HuH-7 (cell line): Measurements from ENCODE around the gene PRRT2.

Experiments used
- DNase-seq: peaks from one replicate; pipeline ENCODE4 v3.0.0; 2011; ENCODE audit warnings: low spot score

The PRRT2 gene

DNA sequence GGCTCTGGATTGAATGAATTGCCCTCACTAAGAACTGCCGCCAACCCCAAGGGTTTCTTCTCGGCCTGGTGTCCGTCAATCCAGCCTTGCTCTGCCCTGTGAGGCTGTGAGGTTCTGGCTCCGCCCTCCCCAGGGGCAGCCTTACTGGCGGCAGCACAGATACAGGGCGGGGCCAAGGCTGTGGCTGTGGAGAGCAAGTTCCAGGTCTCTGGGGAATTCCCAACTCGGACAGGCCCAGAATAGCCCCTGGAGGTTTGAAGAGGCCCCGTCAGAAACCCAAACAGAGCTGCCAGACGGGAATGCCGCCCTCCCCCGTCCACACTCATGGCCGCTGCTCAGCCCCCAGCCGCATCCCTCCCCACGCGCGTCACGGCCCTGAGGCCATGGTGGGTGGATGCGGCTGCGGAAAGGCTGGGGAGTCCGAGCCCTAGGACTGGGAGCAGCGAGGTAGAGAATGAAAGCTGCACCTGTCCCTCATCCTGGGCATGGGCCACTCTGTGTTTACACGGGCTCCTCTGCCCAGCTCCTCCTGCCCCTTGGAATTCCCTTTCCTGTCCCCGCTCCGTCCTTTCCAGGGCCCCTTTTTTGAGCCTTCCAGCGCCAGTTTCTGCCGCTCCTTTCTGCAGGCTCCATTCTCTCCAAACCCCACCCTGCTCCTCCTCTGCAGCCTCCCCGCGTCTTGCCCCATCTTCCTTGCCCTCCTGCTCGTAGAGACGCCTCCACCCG is 660 bp upstream of the PRRT2 start:
- peak; percentile 96 for DNase-seq

DNA sequence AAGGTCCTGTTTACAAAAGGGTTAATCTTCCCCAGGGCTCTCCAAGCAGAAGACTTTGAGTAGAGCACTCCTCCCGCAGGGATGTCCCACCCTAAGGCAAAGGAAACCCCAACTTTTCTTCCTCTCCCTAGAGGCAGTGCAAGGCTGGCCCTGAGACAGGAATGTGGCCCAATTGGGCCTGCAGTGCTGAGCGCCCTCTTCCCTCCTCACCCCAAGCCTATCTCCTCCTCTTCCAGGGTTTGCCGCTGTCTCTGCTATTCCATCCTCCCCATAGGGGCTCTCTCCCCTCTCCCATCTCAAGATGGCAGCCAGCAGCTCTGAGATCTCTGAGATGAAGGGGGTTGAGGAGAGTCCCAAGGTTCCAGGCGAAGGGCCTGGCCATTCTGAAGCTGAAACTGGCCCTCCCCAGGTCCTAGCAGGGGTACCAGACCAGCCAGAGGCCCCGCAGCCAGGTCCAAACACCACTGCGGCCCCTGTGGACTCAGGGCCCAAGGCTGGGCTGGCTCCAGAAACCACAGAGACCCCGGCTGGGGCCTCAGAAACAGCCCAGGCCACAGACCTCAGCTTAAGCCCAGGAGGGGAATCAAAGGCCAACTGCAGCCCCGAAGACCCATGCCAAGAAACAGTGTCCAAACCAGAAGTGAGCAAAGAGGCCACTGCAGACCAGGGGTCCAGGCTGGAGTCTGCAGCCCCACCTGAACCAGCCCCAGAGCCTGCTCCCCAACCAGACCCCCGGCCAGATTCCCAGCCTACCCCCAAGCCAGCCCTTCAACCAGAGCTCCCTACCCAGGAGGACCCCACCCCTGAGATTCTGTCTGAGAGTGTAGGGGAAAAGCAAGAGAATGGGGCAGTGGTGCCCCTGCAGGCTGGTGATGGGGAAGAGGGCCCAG is 1.0 kb downstream of the PRRT2 start:
- no peak for DNase-seq

DNA sequence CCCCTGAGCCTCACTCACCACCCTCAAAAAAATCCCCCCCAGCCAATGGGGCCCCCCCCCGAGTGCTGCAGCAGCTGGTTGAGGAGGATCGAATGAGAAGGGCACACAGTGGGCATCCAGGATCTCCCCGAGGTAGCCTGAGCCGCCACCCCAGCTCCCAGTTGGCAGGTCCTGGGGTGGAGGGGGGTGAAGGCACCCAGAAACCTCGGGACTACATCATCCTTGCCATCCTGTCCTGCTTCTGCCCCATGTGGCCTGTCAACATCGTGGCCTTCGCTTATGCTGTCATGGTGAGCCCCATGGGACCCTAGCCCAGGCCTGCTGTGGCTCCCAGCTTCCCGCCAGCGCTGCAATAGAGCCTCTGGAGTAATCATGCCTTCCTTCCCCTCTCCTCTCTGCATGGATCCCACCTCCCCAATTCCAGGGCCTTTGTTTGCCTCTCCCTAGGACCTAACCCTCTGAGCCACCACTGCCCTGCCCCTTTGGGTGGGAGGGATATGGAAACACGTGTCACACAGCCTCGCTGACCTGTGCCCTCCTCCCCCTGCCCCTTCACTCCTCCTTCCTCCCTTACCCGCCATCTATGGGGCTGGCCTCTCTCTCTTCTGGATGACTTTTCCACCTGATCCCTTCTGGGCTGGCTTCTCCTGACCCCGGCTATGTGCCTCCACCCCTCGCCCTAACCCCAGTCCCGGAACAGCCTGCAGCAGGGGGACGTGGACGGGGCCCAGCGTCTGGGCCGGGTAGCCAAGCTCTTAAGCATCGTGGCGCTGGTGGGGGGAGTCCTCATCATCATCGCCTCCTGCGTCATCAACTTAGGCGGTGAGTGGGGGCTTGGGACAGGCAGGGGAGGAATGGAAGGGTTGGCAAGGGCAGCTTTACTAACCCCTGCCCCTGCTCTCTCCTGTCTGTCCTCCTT is 1.9 kb downstream of the PRRT2 start:
- DNase-seq, result no peak

GRCh38 chr16:29814592-29814991 is 2.6 kb downstream of the PRRT2 start:
- no peak for DNase-seq

GRCh38 chr16:29815032-29815721 is 3.2 kb downstream of the PRRT2 start:
- no peak for DNase-seq

- peak; percentile 96 for DNase-seq
These were observed 4.0 kb downstream of the PRRT2 start, which contains the start of gene PAGR1 for GRCh38 chr16:29815793-29816693. Gene PAGR1 (plus strand): TSS chr16:29816152. CDS start chr16:29816526, 374 bp downstream.

DNA sequence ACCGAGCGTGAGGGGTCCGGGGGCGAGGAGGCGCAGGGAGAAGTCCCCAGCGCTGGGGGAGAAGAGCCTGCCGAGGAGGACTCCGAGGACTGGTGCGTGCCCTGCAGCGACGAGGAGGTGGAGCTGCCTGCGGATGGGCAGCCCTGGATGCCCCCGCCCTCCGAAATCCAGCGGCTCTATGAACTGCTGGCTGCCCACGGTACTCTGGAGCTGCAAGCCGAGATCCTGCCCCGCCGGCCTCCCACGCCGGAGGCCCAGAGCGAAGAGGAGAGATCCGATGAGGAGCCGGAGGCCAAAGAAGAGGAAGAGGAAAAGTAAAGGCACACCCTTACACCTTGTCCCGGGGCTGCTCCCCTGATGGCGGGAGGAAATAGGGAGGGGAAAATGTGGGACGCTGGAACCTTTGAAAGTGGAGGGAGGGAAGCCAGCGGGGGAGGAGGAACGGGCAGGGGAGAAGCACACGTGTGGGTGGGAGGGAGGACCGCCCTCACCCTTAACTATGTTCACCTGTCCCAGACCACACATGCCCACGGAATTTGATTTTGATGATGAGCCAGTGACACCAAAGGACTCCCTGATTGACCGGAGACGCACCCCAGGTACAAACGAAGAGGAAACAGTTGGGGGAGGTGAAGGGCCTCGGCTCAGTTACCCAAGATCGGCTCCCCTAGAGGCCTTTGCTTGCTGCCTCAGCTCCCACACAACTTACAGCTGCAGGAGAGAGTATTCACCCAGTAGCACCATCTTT is 4.9 kb downstream of the PRRT2 start:
- peak; percentile 59 for DNase-seq

DNA sequence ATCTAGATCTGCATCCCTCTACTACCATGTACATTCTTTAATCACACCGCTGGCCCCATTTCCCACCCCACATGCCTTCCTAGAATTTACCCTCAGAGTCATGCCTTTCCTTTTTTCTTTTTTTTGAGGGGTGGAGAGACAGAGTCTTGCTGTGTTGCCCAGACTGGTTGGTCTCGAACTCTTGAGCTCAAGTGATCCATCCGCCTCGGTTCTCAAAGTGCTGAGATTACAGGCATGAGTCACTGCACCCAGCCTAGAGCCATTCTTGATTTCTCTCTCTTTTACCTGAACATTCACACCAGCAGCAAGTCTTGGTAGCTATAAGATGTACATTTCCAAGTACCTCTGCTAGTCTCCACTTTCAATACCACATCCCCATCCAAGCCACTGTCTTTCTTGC is 6.1 kb downstream of the PRRT2 start:
- DNase-seq, result no peak

DNA sequence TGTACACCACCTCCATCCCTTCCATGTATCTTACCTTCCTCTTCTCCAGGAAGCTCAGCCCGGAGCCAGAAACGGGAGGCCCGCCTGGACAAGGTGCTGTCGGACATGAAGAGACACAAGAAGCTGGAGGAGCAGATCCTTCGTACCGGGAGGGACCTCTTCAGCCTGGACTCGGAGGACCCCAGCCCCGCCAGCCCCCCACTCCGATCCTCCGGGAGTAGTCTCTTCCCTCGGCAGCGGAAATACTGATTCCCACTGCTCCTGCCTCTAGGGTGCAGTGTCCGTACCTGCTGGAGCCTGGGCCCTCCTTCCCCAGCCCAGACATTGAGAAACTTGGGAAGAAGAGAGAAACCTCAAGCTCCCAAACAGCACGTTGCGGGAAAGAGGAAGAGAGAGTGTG is 7.5 kb downstream of the PRRT2 start:
- no peak for DNase-seq

DNA sequence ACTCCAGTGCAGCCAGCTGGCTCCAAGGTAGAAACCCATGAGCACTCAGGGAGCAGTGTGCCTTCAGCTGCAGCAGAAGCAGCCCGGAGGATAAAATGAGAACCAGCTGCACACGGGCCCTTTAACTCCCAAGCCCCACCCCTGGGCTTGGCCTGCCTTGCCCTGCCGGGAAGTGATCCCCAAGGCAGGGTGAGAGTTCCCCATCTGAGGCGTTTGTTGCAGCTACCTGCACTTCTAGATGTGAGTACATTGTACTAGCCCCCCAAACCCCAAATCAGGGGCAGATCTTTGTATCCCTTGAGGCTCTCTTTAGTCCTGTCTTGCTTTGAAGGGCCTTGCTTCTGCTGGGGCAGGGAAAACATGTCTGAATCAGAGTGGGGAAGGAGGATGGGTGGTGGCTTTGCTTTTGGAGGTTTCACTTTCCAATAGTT is 8.3 kb downstream of the PRRT2 start, which contains the start of gene MVP:
Gene MVP (plus strand): TSS at position 192 of the 431 bp plus-strand sequence. CDS start 10,088 bp downstream, outside the sequence.
- DNase-seq, result no peak

- DNase-seq, result no peak
These were observed 9.0 kb downstream of the PRRT2 start for GRCh38 chr16:29820730-29821642.

DNA sequence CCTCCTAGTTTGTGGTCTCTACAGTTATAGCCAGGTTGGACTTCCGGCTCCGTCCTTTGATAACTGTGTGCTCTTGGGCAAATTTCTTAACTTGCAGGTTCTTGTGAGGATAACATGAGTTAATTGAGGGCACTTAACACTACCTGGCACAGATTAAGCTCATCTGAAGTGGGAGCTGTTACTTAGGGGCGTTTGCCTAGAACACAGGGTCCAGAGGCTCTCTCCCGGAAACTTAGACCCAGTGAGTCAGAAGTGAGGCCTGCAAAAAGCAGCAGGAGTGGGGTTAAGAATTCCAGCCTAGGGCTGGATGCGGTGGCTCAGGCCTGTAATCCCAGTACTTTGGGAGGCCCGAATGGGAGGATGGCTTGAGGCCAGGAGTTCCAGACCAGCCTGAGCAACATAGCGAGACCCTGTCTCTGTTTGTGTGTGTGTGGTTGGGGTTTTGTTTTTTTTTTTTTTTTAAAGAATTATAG is 9.7 kb downstream of the PRRT2 start:
- DNase-seq, result no peak

GRCh38 chr16:29824589-29825144 is 12.7 kb downstream of the PRRT2 start:
- DNase-seq, result no peak

DNA sequence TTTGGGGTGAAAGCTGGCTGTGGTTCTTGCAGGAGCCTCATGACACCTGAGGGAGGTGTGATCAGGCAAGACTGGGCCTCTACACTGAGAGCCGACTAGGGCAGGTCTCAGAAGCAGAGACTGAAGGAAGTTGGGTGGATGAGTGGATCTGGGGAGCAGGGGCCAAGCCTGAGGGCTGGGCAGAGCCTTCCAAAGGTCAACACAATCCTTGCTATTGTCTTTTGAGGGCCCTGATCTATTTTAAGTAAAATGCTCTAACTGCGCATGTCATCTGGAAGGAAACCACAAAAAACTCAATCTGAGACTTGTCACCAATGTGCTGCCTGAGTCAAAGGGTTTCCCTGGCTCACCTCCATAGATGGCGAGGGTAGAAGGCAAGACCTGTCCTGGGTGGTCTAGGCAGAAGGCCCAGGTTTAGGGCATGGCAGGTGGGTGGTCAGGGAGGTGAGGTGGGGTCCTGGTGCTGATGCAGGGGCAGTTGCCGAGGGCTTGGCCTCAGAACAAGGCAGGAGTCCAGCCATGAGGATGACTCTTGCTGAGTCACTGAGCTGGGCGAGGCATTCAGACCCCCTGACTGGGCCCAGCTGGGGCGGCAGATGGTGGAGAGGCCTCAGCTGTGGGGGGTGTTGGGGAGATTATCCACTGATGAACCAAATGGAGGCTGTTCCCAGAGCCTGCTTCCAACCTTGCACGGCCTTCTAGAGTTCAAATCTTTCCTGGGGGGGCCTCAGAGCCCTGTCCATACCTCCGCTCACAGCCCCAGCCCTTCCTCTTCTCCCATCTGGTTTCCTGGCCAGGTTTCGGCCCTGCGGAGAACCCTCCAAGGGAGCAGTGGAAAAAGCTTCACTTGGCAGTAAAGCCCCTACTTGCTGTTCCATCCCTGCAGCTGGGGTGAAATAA is 13.4 kb downstream of the PRRT2 start:
- no peak for DNase-seq

DNA sequence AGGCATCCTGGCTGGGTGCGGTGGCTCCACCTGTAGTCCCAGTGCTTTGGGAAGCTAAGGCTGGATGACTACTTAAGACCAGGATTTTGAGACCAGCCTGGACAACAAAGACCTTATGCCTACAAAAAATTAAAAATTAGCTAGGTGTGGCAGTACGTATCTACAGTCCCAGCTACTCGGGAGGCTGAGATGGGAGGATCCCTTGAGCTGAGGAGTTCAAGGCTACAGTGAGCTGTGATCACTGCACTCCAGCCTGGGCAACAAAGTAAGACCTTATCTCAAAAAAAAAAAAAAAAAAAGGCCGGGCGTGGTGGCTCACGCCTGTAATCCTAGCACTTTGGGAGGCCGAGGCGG is 14.3 kb downstream of the PRRT2 start:
- DNase-seq, result no peak

DNA sequence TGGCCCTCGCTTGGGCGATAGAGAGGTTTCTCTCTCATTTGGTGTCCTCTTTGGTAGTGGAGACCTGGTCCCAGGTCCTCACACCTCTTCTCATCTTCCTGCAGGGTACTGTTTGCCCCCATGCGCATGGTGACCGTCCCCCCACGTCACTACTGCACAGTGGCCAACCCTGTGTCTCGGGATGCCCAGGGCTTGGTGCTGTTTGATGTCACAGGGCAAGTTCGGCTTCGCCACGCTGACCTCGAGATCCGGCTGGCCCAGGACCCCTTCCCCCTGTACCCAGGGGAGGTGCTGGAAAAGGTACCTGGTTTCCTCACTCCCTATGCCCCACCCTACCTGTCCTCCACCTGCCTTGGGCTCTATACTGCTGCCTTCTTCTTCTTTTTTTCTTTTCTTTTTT is 18.8 kb downstream of the PRRT2 start:
- DNase-seq, result no peak

- DNase-seq, result no peak
These were observed 19.5 kb downstream of the PRRT2 start for GRCh38 chr16:29831490-29831889.
